Smooth muscle cell (in vitro differentiated cells): ENCODE data around the gene ENC1. TPM values are rescaled to one million over a fixed set of nuclear protein-coding genes. Genes with fewer than 3 reads are reported as not detected.

ENCODE experiments used
- DNase-seq: peaks from one replicate; lab custom pipeline; 2025; ENCODE audit not compliant: unreplicated experiment; lab: John Stamatoyannopoulos, UW
- H2AFZ ChIP-seq: fragments of 200-600 bp; sonication (generic); 2 replicates; pipeline ENCODE4 v1.6.0; 2016; ENCODE audit warnings: antibody characterized with exemption, low read depth, mild to moderate bottlenecking
- H3F3A ChIP-seq: fragments of 200-600 bp; sonication (generic); 2 replicates; pipeline ENCODE4 v1.6.0; 2017; ENCODE audit warnings: antibody characterized with exemption, low read depth
- H3K27ac ChIP-seq: fragments of 200-600 bp; sonication (generic); 2 replicates; pipeline ENCODE4 v1.5.1; 2016; ENCODE audit warnings: low read depth, mild to moderate bottlenecking
- H3K27me3 ChIP-seq: fragments of 200-600 bp; sonication (generic); 2 replicates; pipeline ENCODE4 v1.6.1; 2016; ENCODE audit warnings: low read depth, mild to moderate bottlenecking
- H3K36me3 ChIP-seq: fragments of 200-600 bp; sonication (generic); 2 replicates; pipeline ENCODE4 v1.5.1; 2016; ENCODE audit warnings: low read depth
- H3K4me1 ChIP-seq: fragments of 200-600 bp; sonication (generic); 2 replicates; pipeline ENCODE4 v1.5.1; 2016; ENCODE audit warnings: low read depth
- H3K4me2 ChIP-seq: fragments of 200-600 bp; sonication (generic); 2 replicates; pipeline ENCODE4 v1.6.0; 2016; ENCODE audit warnings: mild to moderate bottlenecking
- H3K4me3 ChIP-seq: fragments of 200-600 bp; sonication (generic); 2 replicates; pipeline ENCODE4 v1.5.1; 2016; ENCODE audit warnings: mild to moderate bottlenecking
- H3K79me2 ChIP-seq: fragments of 200-600 bp; sonication (generic); 2 replicates; pipeline ENCODE4 v1.6.0; 2016; ENCODE audit warnings: low read depth, mild to moderate bottlenecking
- H3K9ac ChIP-seq: fragments of 200-600 bp; sonication (generic); 2 replicates; pipeline ENCODE4 v1.6.0; 2016; ENCODE audit warnings: low read depth
- H3K9me3 ChIP-seq: fragments of 200-600 bp; sonication (generic); replicated peaks from 2 replicates; pipeline ENCODE4 v1.5.1; 2016; ENCODE audit warnings: low read depth
- H4K20me1 ChIP-seq: fragments of 200-600 bp; sonication (generic); 2 replicates; pipeline ENCODE4 v1.6.0; 2016; ENCODE audit warnings: low read depth
- WGBS: methylation state at CpG from one replicate; pipeline ENCODE4 v1.1.7; 2016; ENCODE audit warnings: low lambda C conversion rate; 5-methylcytosine and 5-hydroxymethylcytosine counted together
- polyA plus RNA-seq: library from polyadenylated mRNA; unstranded; fragments of >200 nt; fragmentation: Nextera tagmentation; extraction: Ambion mirVana; gene quantifications from 2 replicates; pipeline ENCODE4 v1.2.1, GENCODE V29; 2016
- total RNA-seq: library from RNA; depleted of rRNA; stranded (reverse); fragments of >200 nt; gene quantifications from 2 replicates; pipeline ENCODE4 v1.2.3, GENCODE V29; 2014
- TF ChIP-seq, protein P1 (sequence below): fragments of 200-600 bp; sonication (generic); IDR thresholded peaks from 2 replicates; pipeline ENCODE4 v1.5.1; 2017; ENCODE audit warnings: borderline replicate concordance, mild to moderate bottlenecking, antibody characterized with exemption; ENCODE audit not compliant: insufficient read depth, poor library complexity, severe bottlenecking

Gene ENC1
- total and polyA plus RNA-seq, 2 experiments from 2014 or later = 17.4 to 110 TPM

DNA sequence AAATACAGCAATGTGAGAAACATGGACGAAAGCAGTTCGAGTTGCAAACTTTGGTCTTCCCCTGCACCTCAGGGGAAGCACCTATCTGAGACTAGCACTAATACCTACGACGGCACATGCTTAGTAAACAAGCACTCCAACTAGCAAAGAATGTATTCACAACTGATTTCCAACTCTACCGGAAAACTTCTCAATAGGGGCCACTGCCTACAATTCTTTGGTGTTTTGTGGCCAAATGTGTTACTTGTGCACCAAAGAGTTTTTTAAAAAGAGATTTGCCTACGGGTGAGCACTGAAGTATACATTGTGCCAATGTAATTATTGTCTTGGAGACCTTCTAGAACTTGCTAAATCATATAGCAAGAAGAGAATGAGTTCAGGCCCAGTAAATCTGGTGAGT lies 12.2 kb downstream of the ENC1 start:
- Histone ChIP-seq H3K79me2 (peaks cover 9% of the 10 kb centered on the region), H3K27me3 (no peaks in the 10 kb centered on the region), H3K4me2 (no peak overlapping the region), H3K9me3 (no peaks in the 10 kb centered on the region), H3K4me3 (no peak overlapping the region), H3F3A (peaks cover 73% of the 10 kb centered on the region), H3K9ac (no peak overlapping the region), H3K27ac (peak overlapping the region; percentile 43), H4K20me1 (peaks cover 54% of the 10 kb centered on the region), H2AFZ (no peak overlapping the region), H3K4me1 (peaks cover 55% of the 10 kb centered on the region), H3K36me3 (no peaks in the 10 kb centered on the region)
- 87% methylated on average over 6 of the region's 6 CpGs for WGBS
- DNase-seq = no peak
- TF ChIP-seq, protein P1, sequence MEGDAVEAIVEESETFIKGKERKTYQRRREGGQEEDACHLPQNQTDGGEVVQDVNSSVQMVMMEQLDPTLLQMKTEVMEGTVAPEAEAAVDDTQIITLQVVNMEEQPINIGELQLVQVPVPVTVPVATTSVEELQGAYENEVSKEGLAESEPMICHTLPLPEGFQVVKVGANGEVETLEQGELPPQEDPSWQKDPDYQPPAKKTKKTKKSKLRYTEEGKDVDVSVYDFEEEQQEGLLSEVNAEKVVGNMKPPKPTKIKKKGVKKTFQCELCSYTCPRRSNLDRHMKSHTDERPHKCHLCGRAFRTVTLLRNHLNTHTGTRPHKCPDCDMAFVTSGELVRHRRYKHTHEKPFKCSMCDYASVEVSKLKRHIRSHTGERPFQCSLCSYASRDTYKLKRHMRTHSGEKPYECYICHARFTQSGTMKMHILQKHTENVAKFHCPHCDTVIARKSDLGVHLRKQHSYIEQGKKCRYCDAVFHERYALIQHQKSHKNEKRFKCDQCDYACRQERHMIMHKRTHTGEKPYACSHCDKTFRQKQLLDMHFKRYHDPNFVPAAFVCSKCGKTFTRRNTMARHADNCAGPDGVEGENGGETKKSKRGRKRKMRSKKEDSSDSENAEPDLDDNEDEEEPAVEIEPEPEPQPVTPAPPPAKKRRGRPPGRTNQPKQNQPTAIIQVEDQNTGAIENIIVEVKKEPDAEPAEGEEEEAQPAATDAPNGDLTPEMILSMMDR = no peak

DNA sequence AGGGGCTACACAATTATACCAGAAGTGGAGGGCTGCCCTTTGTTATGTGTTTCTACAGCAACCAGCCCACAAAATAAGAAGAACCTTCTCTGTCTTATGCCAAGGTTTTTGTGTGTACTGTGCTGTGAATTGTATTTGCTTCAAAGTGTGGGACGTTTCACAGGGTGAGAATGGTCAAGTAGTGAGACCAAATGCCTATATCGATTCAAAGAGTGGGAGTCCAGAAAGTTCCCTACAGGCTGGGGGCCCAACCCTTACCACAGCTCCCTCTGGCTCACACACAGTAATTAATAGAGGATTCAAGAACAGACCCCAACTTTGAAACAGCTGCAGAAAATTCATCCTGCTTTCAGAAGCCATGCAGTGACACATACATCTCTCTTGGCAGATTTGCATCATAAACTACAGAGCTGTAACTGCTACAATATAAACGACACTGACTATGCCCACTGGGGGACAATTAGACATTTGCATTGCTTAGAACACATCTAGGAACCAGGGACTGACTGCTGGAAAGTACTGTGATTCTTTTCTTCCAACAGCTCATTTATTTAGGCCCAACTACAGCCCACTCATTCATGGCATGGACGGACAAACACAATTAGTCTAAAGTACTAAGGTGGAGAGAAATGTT lies 12.8 kb downstream of the ENC1 start:
- Histone ChIP-seq H3K27ac (peak overlapping the region; percentile 43), H3K36me3 (no peaks in the 10 kb centered on the region)

DNA sequence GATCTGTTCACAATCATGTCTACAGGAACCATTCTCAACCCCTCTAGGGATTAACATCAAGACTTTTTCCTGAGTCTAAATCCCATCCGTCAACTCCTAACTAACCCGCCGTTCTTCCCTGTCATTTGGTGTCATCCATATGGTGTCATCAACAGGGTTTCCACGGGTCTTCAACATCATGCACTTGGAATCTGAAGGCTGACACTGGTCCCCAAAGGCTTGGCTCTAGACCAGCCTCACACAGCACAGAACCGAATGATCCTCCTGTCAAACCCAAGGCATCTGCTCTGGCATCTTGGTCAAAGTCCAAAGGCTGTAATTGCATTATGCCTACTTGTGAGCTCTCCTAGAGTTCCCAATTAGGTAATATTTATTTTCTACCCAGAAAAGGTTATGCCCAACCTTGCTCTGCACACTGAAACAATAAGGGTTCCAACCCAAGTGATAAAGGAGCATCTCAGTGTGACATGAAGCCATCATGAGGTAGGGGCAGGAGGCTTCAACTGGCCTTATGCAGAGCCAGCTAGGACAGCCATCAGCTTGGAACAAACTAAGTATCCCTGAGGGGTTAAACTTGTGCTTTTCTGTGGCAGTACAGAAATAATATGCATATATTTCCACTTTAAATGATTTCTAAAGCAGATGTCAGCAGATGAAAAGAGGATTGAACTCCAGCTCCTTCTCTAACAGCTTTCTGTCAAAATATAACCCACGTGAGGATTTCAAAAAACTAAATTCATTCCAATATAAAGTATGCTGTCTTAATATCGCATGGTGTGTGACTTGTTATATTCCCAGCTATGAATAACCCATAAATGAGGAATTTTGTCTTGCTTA lies 13.9 kb downstream of the ENC1 start:
- peaks cover 60% of the 10 kb centered on the region for H3K4me1 ChIP-seq
- peak overlapping the region; percentile 43 for H3K27ac ChIP-seq

More for the DNA sequence above, 12.8 kb downstream of the ENC1 start:
- H3K4me1 ChIP-seq = peaks cover 55% of the 10 kb centered on the region
- no peak overlapping the region for H3K4me3 ChIP-seq
- peaks cover 5% of the 10 kb centered on the region for H3K79me2 ChIP-seq
- no peak overlapping the region for H2AFZ ChIP-seq
- peaks cover 48% of the 10 kb centered on the region for H4K20me1 ChIP-seq
- no peak overlapping the region for H3K4me2 ChIP-seq
- H3K27me3 ChIP-seq = no peaks in the 10 kb centered on the region
- TF ChIP-seq, protein P1 = no peak
- H3K9ac ChIP-seq = no peak overlapping the region
- no peaks in the 10 kb centered on the region for H3K9me3 ChIP-seq
- 76% methylated on average over 4 of the region's 4 CpGs for WGBS
- no peak for DNase-seq
- H3F3A ChIP-seq = peaks cover 67% of the 10 kb centered on the region

More for the DNA sequence above, 13.9 kb downstream of the ENC1 start:
- Histone ChIP-seq H3K4me2 (no peak overlapping the region), H3K9ac (no peak overlapping the region), H3K27me3 (no peaks in the 10 kb centered on the region), H3K4me3 (no peak overlapping the region), H3K79me2 (peaks cover 5% of the 10 kb centered on the region), H3K9me3 (no peaks in the 10 kb centered on the region), H2AFZ (no peak overlapping the region), H4K20me1 (peaks cover 36% of the 10 kb centered on the region), H3F3A (peaks cover 63% of the 10 kb centered on the region), H3K36me3 (no peaks in the 10 kb centered on the region)
- no peak for DNase-seq
- WGBS = 57% methylated on average over 7 of the region's 7 CpGs
- TF ChIP-seq, protein P1 = no peak
